Measurements from ENCODE around the gene RAD51B. TPM values are rescaled to one million over a fixed set of nuclear protein-coding genes. Genes with fewer than 3 reads are reported as not detected.
A peak's percentile ranks its signal among the peaks of the same experiment; 100 is the strongest.
"Not testable (repeated sequence)": the region's sequence is repeated elsewhere in the genome, so short reads cannot be mapped to it uniquely, and the experiment has no call there.

The RAD51B gene
- total RNA-seq, 1 donor from 2014 or later, result 8.9 TPM

GRCh38 chr14:68690089-68690958, 870.7 kb downstream of the RAD51B start:
- no peak for DNase-seq (ENCODE audit: low read depth in 2 of 2)

- DNase-seq (ENCODE audit: low read depth in 2 of 2), result no peak
Measured at GRCh38 chr14:68691031-68691791, 871.6 kb downstream of the RAD51B start.

- DNase-seq (ENCODE audit: low read depth in 2 of 2), result no peak
Measured at GRCh38 chr14:68691792-68692118, 872.2 kb downstream of the RAD51B start.

GRCh38 chr14:68692216-68692615, 872.6 kb downstream of the RAD51B start:
- no peak for DNase-seq (ENCODE audit: low read depth in 2 of 2)

GRCh38 chr14:68692916-68693771, 873.6 kb downstream of the RAD51B start:
- peak in 1 of 2 donors; percentile 31 for DNase-seq (ENCODE audit: low read depth in 2 of 2)

GRCh38 chr14:68693926-68694325, 874.3 kb downstream of the RAD51B start:
- DNase-seq (ENCODE audit: low read depth in 2 of 2), result no peak

- peak in 1 of 2 donors; percentile 81 for DNase-seq (ENCODE audit: low read depth in 2 of 2)
Measured at GRCh38 chr14:68694516-68695235, 875.1 kb downstream of the RAD51B start.

- DNase-seq (ENCODE audit: low read depth in 2 of 2), result peak; percentile 66 to 99
Measured at GRCh38 chr14:68695326-68695768, 875.8 kb downstream of the RAD51B start.

- DNase-seq (ENCODE audit: low read depth in 2 of 2), result peak in 1 of 2 donors; percentile 42
Measured at GRCh38 chr14:68695856-68696255, 876.3 kb downstream of the RAD51B start.

- DNase-seq (ENCODE audit: low read depth in 2 of 2), result no peak
Measured at GRCh38 chr14:68696266-68696665, 876.7 kb downstream of the RAD51B start.

GRCh38 chr14:68696721-68697495, 877.3 kb downstream of the RAD51B start:
- DNase-seq (ENCODE audit: low read depth in 2 of 2), result no peak

GRCh38 chr14:68698773-68699172, 879.2 kb downstream of the RAD51B start:
- not testable (repeated sequence) for DNase-seq (ENCODE audit: low read depth in 2 of 2)

GRCh38 chr14:68701001-68701741, 881.6 kb downstream of the RAD51B start:
- DNase-seq (ENCODE audit: low read depth in 2 of 2), result no peak

- no peak for DNase-seq (ENCODE audit: low read depth in 2 of 2)
Measured at GRCh38 chr14:68702135-68702534, 882.6 kb downstream of the RAD51B start.

GRCh38 chr14:68702578-68702977, 883.0 kb downstream of the RAD51B start:
- no peak for DNase-seq (ENCODE audit: low read depth in 2 of 2)

- DNase-seq (ENCODE audit: low read depth in 2 of 2), result peak in 1 of 2 donors; percentile 76
Measured at GRCh38 chr14:68703093-68703492, 883.5 kb downstream of the RAD51B start.

- DNase-seq (ENCODE audit: low read depth in 2 of 2), result peak in 1 of 2 donors; percentile 21
Measured at GRCh38 chr14:68704736-68705720, 885.4 kb downstream of the RAD51B start.

GRCh38 chr14:68705741-68706283, 886.2 kb downstream of the RAD51B start:
- no peak for DNase-seq (ENCODE audit: low read depth in 2 of 2)

Data from lung microvascular endothelial cell (primary cell).